ENCODE measurements around the gene NINJ2.

GRCh38 chr12:704516-705242 is 41.4 kb upstream of the NINJ2 start:
- TF ChIP-seq CTCF (IDR thresholded peaks at IDR 0.05; ENCODE audit: low read depth, low read length) (no peak), EZH2phosphoT487 (IDR thresholded peaks at IDR 0.05; ENCODE audit: low read depth) (no peak)

Measured in OCI-LY3 (cell line).